GM18507 (cell line): ENCODE data around the gene AAK1.

Experiments used
- DNase-seq: peaks from one replicate; pipeline ENCODE4 v3.0.0; 2011; ENCODE audit warnings: low read depth; ENCODE audit not compliant: insufficient read length; ENCODE audit errors: extremely low spot score
- FAIRE-seq: peaks from 2 replicates; lab custom pipeline; 2011; peaks lifted over from hg19 to GRCh38; lab: Jason Lieb, UNC

AAK1 gene

DNA sequence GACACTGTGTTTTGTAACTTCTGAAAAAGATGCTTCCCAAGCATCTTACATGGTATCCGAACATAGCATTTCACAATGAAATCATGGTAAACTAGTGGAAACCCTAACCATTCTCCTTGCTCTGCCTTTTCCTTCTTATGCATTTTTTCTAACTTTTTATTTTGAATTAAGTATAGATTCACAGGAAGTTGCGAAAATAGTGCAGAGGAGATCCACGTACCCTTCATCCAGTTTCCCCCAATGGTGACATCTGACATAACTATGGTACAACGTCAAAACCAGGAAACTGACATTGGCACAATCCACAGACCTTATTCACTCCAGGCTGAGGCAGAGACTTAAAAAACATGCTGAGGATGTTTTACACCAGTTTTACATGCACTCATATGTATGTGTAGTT, 38.3 kb downstream of the AAK1 start:
- FAIRE-seq (no peak), DNase-seq (no peak)

GRCh38 chr2:69604836-69605235, 38.7 kb downstream of the AAK1 start:
- DNase-seq (no peak), FAIRE-seq (no peak)

DNA sequence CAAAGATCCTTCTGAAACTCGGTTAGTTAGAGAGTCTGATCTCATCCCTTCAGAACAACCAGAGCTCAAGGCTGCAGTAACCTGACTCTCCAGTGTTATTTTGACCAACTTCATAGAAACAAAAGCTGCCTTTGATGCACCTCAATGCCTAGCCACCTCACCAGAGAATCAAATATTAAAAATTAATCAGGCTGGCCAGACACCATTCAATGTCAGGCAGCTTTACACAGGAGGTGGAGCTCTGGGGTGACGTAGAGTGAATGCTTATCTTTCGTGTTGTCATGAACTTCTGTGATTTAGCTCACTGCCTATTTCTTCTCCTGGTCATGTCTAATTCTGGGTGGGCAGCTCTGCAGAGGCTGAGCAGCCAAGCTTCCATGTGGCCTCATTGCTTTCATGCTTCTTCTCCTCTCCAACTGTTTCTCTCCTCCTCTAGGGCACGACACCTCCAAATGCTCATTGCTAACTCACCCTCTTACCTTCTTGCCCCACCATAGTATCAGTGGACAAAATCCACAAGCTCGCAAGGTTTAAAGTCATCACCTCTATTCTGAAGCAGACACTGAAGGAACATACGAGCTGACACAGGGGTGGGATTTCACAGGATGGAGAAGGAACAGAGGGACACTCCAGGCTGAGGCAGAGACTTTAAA, 39.4 kb downstream of the AAK1 start:
- no peak for DNase-seq

DNA sequence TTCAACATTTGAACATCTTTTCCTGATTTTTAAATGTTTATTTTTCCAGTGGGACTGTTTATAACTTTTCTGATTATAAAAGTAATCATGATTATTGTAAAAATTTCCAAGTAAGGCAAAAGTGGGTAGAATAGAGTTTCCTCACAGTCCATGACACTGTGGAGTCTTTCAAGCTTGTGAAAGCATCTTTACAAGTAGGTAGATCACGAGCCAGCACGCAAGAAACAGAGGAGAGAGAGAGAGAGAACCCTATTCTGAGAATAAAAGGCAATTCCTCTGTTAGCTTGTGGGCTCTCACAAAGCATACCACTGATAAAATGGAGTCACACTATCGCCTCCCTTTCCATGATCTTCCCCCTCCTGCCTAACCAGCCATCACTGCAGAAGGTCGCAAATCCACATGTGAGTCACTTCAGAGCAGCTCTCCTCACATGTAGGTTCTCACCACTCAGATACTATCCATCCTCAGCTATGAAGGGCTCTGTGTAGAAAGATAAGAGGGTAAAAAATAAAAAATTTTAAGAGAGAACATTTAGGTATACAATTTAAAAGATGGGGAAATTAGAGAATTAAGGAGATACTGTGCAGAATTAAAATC, 40.3 kb downstream of the AAK1 start:
- DNase-seq: no peak
- no peak for FAIRE-seq

More for the DNA sequence above, 39.4 kb downstream of the AAK1 start:
- FAIRE-seq: no peak

- no peak for DNase-seq
- no peak for FAIRE-seq
Measured at GRCh38 chr2:69601179-69601612, 42.3 kb downstream of the AAK1 start.

GRCh38 chr2:69600425-69600824, 43.1 kb downstream of the AAK1 start:
- FAIRE-seq (peak; percentile 12), DNase-seq (no peak)

DNA sequence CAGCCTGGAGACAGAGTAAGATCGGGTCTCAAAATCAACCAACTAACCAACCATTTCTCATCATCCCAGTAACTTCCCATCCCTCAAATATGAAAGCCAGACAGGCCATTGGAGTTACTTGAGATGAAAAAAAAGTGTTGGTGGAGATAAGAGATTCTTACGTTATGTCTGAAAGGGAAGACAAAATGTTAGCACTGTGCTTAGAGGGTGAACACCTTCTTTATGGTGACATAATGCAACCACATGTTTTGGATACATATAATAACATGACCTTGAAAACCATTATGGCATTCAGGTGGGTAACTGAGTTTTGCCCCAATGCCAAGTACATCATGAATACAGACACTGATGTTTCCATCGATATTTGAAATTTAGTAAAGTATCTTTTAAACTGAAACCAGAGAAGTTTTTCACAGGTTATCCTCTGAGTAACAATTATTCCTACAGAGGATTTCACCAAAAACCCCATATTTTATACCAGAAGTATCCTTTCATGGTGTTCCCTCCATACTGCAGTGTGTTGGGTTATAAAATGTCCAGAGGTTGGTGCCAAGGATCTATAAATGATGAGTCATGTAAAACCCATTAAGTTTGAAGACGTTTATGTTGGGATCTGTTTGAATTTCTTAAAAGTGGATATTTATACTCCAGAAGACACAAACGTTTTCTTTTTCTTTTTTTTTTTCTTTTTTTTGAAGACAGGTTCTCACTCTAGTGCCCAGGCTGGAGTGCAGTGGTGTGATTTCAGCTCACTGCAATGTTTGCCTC, 45.5 kb downstream of the AAK1 start:
- no peak for DNase-seq
- FAIRE-seq: no peak

DNA sequence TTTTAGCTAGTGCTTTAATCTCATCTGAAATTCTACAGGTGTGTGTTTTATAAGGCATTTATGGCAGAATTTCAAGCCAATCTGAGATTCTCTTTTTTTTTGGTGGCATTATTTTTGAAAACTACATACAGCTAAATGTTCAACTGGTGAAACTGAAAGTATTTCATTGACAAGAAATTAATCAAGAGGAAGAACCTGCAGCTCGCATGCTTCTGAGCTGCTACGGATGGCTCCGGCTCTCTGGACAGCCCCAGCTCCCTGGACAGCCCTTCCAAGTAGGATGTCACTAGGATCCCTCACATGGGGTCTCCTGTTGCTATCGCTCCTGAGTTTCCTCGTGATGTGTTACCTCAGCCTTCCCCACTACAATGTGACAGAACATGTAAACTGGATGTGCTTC, 46.4 kb downstream of the AAK1 start:
- FAIRE-seq: no peak

DNA sequence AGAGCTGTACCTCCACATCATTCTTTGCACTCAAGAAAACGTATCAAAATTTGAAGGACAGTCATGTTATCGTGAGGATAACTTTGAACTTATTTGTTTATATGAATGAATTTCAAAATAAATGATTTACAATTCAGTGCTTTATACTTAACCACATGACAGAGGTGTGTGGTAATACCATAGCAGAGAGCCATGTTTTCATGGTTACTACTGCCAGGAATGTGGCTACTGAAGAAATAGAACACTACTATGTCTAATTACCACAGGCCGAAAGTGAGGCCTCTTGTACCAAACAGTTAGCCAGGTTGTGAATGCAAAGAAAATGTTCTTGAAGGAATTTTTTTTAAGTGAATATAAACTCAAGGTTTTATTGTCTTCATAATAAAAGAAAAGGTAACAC, 49.2 kb downstream of the AAK1 start:
- DNase-seq: no peak
- no peak for FAIRE-seq

More for the DNA sequence above, 46.4 kb downstream of the AAK1 start:
- DNase-seq: no peak

DNA sequence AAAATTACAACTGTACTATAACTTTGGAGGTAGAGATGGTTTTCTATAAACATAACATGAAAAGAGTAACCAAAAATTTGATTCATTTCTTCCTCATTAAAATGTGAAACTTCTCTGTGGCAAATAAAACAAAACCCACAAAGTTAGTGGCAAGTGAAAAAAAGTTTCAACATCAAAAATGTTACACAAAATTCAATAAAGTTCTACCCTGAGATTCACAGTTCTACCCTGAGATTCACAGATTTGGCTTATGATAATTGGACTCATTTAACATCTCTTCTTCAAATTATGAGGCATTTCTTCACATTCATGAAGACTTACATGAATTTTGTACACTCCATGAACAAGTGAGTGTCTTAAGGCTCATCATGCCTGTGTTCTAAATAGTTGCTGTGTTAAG, 51.0 kb downstream of the AAK1 start:
- no peak for FAIRE-seq
- DNase-seq: no peak

- FAIRE-seq: no peak
- no peak for DNase-seq
Measured at GRCh38 chr2:69589973-69590652, 53.4 kb downstream of the AAK1 start.

DNA sequence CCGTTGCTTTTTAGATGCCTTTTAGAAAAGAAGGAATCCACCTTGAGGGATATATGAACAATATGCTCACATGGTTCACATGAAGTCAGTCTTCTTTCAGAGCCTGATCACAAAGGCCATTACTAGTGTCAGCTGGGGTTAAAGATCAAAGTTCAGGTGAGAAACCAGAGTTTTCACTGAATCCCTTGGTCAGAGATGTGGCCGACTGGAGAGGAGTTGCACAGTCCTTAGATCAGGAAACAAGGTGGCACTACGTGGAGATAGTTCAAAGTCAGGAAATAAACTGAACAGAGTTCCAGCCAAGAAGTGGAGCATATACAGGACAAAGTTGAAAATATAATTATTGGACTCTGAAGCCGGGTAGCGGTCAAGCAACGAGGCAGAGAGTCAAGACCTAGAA, 54.6 kb downstream of the AAK1 start:
- DNase-seq: no peak
- FAIRE-seq: no peak

GRCh38 chr2:69588403-69588802, 55.1 kb downstream of the AAK1 start:
- FAIRE-seq (no peak), DNase-seq (no peak)

DNA sequence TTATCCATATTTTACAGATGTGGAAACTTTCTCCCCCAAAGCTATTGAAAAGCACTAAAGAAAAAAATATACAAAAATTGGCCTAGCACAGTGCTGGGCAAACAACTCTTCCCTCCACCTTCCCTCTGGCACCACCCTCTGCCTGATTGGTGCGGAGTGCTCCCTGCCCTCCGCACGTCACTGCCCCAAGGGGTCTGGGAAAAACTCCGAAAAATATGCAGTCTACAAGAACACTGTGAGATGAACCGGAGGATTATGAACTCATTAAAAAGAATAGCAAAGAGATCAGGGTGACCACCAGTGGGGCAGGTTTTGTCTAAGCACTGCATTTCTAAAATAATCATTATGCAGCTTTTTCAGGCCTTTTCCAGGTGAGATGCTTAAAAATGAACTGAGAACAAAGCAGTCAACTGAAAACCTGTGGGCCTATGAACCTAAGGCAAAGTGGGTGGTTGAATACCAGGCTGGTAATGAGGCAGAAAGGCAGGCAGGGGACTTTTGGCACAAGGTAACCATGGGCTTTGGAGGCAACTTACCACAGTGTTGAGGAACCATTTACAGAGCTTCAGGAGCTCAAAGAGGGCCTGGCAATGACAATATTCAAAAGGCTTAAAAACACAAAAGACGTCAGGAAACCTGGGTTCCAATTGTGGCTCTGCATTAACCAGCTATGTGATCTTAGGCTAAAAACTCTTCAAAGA, 57.5 kb downstream of the AAK1 start:
- no peak for FAIRE-seq
- no peak for DNase-seq

- FAIRE-seq (peak; percentile 12), DNase-seq (no peak)
Measured at GRCh38 chr2:69584127-69584889, 59.2 kb downstream of the AAK1 start.

GRCh38 chr2:69583321-69583833, 60.2 kb downstream of the AAK1 start:
- FAIRE-seq (peak; percentile 36), DNase-seq (no peak)

- FAIRE-seq: peak; percentile 74
- DNase-seq: no peak
Measured at GRCh38 chr2:69582582-69583176, 60.9 kb downstream of the AAK1 start.

DNA sequence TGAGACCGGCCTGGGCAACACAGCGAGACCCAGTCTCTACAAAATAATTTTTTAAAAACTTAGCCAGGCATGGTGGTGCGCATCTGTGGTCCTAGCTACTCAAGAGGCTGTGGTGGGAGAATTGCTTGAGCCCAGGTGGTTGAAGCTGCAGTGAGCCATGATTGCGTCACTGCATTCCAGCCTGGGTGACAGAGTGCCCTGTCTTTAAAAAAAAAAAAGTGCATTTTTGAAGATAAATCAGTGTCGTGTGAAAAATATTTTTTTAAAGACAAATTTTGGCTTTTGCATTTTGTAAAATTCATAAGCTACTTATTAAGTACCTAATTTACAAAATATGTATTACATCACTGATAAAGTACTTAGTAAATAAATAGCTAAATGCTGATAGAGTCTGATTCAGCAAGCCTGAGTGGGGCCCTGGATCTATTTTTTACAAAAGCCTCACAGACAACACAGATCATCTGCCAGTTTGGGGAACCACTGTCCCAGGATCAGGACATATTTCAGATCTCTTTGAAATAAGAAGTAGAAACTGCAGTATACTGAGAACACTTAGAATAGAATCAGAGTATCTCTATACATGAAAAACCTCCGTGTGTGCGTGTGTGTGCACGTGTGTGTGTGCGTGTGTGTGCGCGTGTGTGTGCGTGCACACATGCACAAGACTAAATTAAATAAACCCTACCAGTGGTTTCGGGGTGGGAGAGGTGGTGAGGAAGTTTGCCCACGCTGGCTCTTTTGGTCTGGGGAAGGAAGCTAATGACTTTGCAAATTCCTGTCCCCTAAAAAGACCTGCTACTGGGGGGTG, 61.6 kb downstream of the AAK1 start:
- FAIRE-seq: no peak
- DNase-seq: no peak
